MM.1S (cell line): ENCODE data around the gene PSMC5.
"Not testable (repeated sequence)": the region's sequence is repeated elsewhere in the genome, so short reads cannot be mapped to it uniquely, and the experiment has no call there.

Source experiments
- DNase-seq: peaks from one replicate; pipeline ENCODE4 v3.0.0-alpha.2; 2015
- H2AFZ ChIP-seq: fragments of 300-600 bp; sonication (generic); 2 replicates; pipeline ENCODE4 v1.6.0; 2016; ENCODE audit warnings: antibody characterized with exemption, low read length
- H3F3A ChIP-seq: fragments of 300-600 bp; sonication (generic); 2 replicates; pipeline ENCODE4 v1.6.1; 2016; ENCODE audit warnings: mild to moderate bottlenecking, antibody characterized with exemption, low read length, moderate library complexity, mixed read lengths; ENCODE audit not compliant: insufficient read depth
- H3K27ac ChIP-seq: fragments of 300-600 bp; sonication (generic); 2 replicates; pipeline ENCODE4 v1.5.1; 2016; ENCODE audit warnings: mild to moderate bottlenecking, low read length
- H3K27me3 ChIP-seq: fragments of 300-600 bp; sonication (generic); replicated peaks from 2 replicates; pipeline ENCODE4 v1.6.0; 2016; ENCODE audit warnings: low read length; ENCODE audit not compliant: insufficient read depth
- H3K36me3 ChIP-seq: fragments of 300-600 bp; sonication (generic); replicated peaks from 2 replicates; pipeline ENCODE4 v1.6.1; 2016; ENCODE audit warnings: mild to moderate bottlenecking, low read length, mixed read lengths; ENCODE audit not compliant: insufficient read depth
- H3K4me1 ChIP-seq: fragments of 300-600 bp; sonication (generic); 2 replicates; pipeline ENCODE4 v1.6.1; 2016; ENCODE audit warnings: low read length, mixed read lengths
- H3K4me2 ChIP-seq: fragments of 300-600 bp; sonication (generic); 2 replicates; pipeline ENCODE4 v1.6.0; 2016; ENCODE audit warnings: low read depth, low read length
- H3K4me3 ChIP-seq: fragments of 300-600 bp; sonication (generic); 2 replicates; pipeline ENCODE4 v1.5.1; 2016; ENCODE audit warnings: low read length, mixed read lengths
- H3K79me2 ChIP-seq: fragments of 300-600 bp; sonication (generic); 2 replicates; pipeline ENCODE4 v1.6.1; 2016; ENCODE audit warnings: mixed run types, low read length, mixed read lengths
- H3K9ac ChIP-seq: fragments of 300-600 bp; sonication (generic); 2 replicates; pipeline ENCODE4 v1.6.1; 2016; ENCODE audit warnings: low read length, mixed read lengths
- H3K9me2 ChIP-seq: fragments of 300-600 bp; sonication (generic); replicated peaks from 2 replicates; pipeline ENCODE4 v1.6.1; 2016; ENCODE audit warnings: mild to moderate bottlenecking, low read length, mixed read lengths; ENCODE audit not compliant: insufficient read depth
- H3K9me3 ChIP-seq: fragments of 300-600 bp; sonication (generic); replicated peaks from 2 replicates; pipeline ENCODE4 v1.6.1; 2016; ENCODE audit warnings: mild to moderate bottlenecking, low read length, mixed read lengths; ENCODE audit not compliant: insufficient read depth
- H4K20me1 ChIP-seq: fragments of 300-600 bp; sonication (generic); 2 replicates; pipeline ENCODE4 v1.6.1; 2016; ENCODE audit warnings: mild to moderate bottlenecking, low read length, moderate library complexity, mixed read lengths; ENCODE audit not compliant: insufficient read depth
- TF ChIP-seq, protein P1 (sequence below): fragments of 300-600 bp; sonication (generic); IDR thresholded peaks from 2 replicates; pipeline ENCODE4 v1.5.1; 2016; ENCODE audit warnings: antibody characterized with exemption, low read length, mixed read lengths

PSMC5 gene

DNA sequence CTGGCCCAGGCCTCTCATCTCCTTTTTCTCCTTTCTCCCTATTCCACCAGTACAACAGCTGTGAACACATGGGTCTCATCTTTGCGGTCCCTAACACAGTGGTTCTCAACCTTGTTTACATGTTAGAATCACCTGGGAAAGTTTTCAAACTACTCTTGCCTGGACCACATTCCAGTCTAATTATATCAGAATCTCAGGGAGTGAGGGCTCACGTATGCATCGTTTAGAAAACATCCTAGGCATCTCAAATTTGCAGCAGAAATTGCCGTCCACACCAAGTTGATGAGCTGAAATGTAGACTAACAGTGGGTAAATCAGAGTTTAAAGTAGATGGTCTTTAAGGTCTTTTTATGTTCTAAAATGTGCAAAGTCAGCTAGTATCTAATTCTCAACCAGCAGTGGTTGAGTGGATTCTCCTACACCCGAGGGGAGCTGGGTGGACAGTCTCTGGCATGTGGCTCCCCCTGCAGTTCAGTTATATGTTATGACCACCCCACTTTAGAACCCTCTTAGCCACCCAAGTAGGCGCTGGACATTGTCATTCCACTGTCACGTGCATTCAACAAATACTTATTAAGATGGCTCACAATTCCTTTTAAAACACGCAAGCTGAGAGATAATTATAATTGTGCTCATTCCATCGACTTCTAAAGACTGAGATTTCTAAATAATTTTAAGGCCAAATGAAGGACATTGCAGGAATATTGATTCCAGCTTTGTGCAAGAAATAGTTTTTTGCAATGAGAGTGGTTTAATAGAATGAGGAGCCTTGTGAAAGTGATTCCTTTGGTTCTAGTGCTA is 42.5 kb downstream of the PSMC5 start:
- not testable (repeated sequence) for H3K27me3 ChIP-seq, H2AFZ ChIP-seq, H3K79me2 ChIP-seq, H3K4me1 ChIP-seq, H3K27ac ChIP-seq, DNase-seq, H3K9me3 ChIP-seq, H3K4me3 ChIP-seq, H3K36me3 ChIP-seq, H3K4me2 ChIP-seq, H3K9me2 ChIP-seq, H3F3A ChIP-seq, H4K20me1 ChIP-seq, H3K9ac ChIP-seq
- TF ChIP-seq, protein P1, sequence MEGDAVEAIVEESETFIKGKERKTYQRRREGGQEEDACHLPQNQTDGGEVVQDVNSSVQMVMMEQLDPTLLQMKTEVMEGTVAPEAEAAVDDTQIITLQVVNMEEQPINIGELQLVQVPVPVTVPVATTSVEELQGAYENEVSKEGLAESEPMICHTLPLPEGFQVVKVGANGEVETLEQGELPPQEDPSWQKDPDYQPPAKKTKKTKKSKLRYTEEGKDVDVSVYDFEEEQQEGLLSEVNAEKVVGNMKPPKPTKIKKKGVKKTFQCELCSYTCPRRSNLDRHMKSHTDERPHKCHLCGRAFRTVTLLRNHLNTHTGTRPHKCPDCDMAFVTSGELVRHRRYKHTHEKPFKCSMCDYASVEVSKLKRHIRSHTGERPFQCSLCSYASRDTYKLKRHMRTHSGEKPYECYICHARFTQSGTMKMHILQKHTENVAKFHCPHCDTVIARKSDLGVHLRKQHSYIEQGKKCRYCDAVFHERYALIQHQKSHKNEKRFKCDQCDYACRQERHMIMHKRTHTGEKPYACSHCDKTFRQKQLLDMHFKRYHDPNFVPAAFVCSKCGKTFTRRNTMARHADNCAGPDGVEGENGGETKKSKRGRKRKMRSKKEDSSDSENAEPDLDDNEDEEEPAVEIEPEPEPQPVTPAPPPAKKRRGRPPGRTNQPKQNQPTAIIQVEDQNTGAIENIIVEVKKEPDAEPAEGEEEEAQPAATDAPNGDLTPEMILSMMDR = peak; percentile 14; the same call in 1 of the 2 replicates

DNA sequence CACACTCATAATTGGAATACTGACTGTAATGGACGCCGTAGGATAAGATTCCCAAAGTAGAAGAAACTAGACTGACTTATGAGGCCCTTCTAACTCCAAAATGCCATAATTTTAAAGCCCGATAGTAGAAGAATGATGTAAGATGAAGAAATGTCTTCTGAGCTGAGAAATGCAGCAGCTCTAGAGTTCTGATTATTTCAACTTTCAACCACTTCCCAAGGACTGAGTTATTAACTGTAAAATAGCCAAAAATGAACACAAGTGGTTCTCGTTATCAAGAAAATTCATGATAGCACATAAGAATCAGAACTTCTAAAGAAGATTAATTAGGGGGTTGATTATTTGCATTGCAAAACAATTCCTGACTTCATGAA is 43.0 kb downstream of the PSMC5 start:
- not testable (repeated sequence) for H3K27ac ChIP-seq, H3K9me2 ChIP-seq, H3K79me2 ChIP-seq, H3K27me3 ChIP-seq, H3K4me1 ChIP-seq, H4K20me1 ChIP-seq, H3K9ac ChIP-seq, H3K4me3 ChIP-seq, DNase-seq, H3K36me3 ChIP-seq, H3K4me2 ChIP-seq, H3K9me3 ChIP-seq, H3F3A ChIP-seq, H2AFZ ChIP-seq

DNA sequence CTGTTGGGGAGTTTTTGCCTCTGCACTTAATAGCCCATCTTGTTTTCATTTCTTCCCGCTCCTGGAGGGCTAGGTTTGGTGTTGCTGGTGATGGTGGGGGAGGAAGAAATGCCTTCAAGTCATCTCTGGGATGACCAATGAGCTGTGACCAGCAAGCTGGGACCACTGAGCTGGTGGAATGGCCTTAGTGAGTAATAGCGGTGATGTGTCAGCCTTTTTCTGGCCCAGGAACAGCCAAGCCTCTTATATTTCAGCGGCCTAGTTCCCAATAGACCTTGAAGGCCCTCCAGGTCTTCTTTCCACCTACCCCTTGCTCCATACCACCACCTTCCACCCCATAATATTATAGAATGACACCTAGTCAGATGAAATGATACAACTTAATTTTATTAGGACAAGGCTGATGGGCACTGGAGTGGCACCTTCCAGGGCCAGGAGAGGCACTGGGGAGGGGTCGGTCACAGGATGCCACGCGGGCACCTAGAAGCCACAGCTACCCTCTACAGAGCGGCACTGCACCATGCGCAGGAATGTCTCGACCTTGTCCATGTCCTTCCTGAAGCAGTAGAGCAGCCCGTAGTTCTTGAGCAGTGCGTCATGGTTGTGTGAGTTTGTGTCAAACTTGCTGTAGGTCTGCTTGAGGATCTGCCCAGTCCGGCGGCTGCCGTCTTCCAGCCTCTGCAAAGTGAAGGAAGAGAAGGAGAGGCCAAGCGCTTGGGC is 44.6 kb downstream of the PSMC5 start:
- H3F3A ChIP-seq, H3K27ac ChIP-seq, H3K9me2 ChIP-seq, H3K36me3 ChIP-seq, H3K4me1 ChIP-seq, H3K9me3 ChIP-seq, H4K20me1 ChIP-seq, DNase-seq, H3K4me3 ChIP-seq, H3K4me2 ChIP-seq, H3K27me3 ChIP-seq, H3K9ac ChIP-seq, H3K79me2 ChIP-seq, H2AFZ ChIP-seq: not testable (repeated sequence)

DNA sequence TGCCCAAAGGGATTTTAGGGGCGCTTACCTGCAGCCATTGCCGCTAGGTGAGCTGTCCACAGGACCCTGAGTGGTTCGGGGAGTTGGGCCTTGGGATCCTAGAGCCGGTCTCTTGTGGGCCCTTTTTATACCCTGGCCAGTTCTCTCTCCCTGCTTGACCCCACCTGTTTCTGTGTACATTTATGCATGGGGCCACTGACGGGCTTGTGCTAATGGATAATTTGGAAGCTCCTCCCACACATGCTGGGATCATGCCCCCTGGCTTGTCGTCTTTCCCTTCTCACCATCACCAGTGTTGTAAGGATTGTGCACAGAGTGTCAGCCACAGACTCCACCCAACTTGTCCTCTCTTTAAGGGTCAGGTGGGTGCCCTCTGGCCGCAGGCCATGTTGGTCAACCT is 46.3 kb downstream of the PSMC5 start, which contains the start of gene CSH2:
Gene CSH2 (minus strand): TSS at position 101 of the 400 bp plus-strand sequence. CDS start 63 bp downstream, at position 38.
- H3K79me2 ChIP-seq, H3K9me3 ChIP-seq, H3K27me3 ChIP-seq, H3K36me3 ChIP-seq, H3K4me1 ChIP-seq, H3K4me2 ChIP-seq, H4K20me1 ChIP-seq, H3F3A ChIP-seq, H3K9me2 ChIP-seq, H3K27ac ChIP-seq, H3K4me3 ChIP-seq, DNase-seq, H3K9ac ChIP-seq, H2AFZ ChIP-seq: not testable (repeated sequence)

DNA sequence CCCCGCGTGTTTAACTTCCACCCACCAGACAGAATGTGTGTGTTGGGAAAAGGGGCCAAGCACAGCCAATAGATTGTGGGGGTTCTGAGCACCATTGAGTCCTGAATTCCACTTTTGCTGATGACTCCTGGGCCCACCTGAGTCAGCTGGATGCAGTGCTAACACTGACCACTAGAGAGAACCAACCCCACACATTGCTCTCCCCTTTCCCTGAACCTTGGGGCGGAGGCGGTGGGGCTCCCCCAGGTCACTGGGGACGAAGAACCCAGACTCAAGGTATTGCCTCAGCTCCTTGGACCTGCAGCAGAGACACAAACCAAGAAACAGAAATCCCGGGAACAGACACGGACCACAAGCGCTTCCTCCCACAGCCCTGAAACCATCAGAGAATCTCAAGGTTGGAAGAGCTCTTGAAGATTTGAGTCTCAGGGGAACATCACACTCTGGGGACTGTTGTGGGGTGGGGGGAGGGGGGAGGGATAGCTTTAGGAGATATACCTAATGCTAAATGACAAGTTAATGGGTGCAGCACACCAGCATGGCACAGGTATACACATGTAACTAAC is 46.9 kb downstream of the PSMC5 start:
- H3K9me2 ChIP-seq, H3K4me1 ChIP-seq, H3K4me2 ChIP-seq, H3K4me3 ChIP-seq, H4K20me1 ChIP-seq, H3F3A ChIP-seq, H3K9ac ChIP-seq, DNase-seq, H3K36me3 ChIP-seq, H3K9me3 ChIP-seq, H3K27ac ChIP-seq, H2AFZ ChIP-seq, H3K27me3 ChIP-seq, H3K79me2 ChIP-seq: not testable (repeated sequence)

DNA sequence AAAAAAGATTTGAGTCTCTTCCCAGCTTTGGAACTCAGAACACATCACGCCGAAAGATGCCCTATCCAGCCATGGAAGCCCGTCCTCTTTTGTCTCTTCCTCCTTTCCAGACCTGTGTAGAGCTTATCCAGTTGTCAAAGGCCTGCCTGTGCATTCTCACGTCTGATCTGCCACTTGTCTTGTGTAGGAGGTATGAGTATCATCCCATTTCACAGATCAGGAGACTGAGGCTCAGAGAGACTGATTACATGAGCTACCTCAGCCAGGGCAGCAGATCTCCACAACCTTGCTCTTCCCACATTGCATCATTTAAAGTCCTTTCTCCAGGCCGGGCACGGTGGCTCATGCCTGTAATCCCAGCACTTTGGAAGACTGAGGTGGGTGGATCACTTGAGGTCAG is 47.5 kb downstream of the PSMC5 start:
- H3K9me3 ChIP-seq, H4K20me1 ChIP-seq, H3K27me3 ChIP-seq, H3K9ac ChIP-seq, H3K27ac ChIP-seq, H3K4me3 ChIP-seq, H3K36me3 ChIP-seq, H3K9me2 ChIP-seq, DNase-seq, H2AFZ ChIP-seq, H3K4me2 ChIP-seq, H3K79me2 ChIP-seq, H3F3A ChIP-seq, H3K4me1 ChIP-seq: not testable (repeated sequence)

DNA sequence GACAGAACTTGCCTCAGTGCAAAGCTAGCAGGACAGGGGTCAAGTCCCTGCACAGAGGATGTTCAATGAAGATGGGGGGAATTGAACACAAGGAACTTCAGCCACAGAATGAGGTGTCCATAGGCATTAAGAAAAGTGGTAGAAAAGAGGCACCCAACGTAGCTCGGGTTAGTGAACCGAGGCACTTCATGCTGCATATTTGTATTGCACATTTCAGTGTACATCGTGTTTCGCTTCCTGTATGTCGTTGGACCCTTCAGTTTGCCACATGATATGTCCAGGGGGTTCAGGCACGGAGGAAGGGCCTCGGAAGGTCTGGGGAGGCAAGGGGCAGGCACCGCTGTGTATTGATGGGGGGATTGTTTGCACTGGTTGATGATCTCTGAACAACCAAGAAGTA is 51.2 kb downstream of the PSMC5 start:
- not testable (repeated sequence) for H3K4me2 ChIP-seq, H3K9me2 ChIP-seq, H3K27ac ChIP-seq, DNase-seq, H3K4me1 ChIP-seq, H4K20me1 ChIP-seq, H3K36me3 ChIP-seq, H3F3A ChIP-seq, H3K9ac ChIP-seq, H3K9me3 ChIP-seq, H3K4me3 ChIP-seq, H3K79me2 ChIP-seq, H2AFZ ChIP-seq
- peaks cover 20% of the 10 kb centered on the region for H3K27me3 ChIP-seq
